CD8-positive, alpha-beta memory T cell (primary cell): Measurements from ENCODE around the gene MRPL53. TPM values are rescaled to one million over a fixed set of nuclear protein-coding genes. Genes with fewer than 3 reads are reported as not detected.
A peak's percentile ranks its signal among the peaks of the same experiment; 100 is the strongest.

ENCODE experiments used
- CTCF ChIA-PET: fragments of 350-600 bp; sonication (Branson Sonifier 250); formaldehyde crosslinking; loops from one replicate; lab custom pipeline; 2021; ENCODE audit warnings: antibody characterized with exemption; lab: Charles Lee
- POLR2A ChIA-PET: fragments of 350-600 bp; sonication (Branson Sonifier 250); formaldehyde crosslinking; loops from one replicate; lab custom pipeline; 2021; ENCODE audit warnings: antibody characterized with exemption; lab: Charles Lee
- DNase-seq, 5 donors: peaks; one replicate each; pipeline versions ENCODE4 v3.0.0 to v3.0.0-alpha.2; 2020 to 2022; ENCODE audit warnings: mixed read lengths in 1 of 5
- H3K27ac ChIP-seq: one replicate; pipeline ENCODE4 v1.7.0; 2013; ENCODE audit warnings: low read depth, mild to moderate bottlenecking, low read length, moderate library complexity
- H3K27me3 ChIP-seq: 2 replicates; pipeline ENCODE4 v1.7.0; 2013; ENCODE audit warnings: low read length, mild to moderate bottlenecking; ENCODE audit not compliant: insufficient read depth, poor library complexity, severe bottlenecking
- H3K36me3 ChIP-seq: 2 replicates; pipeline ENCODE4 v1.7.0; 2013; ENCODE audit warnings: mild to moderate bottlenecking, low read length, moderate library complexity; ENCODE audit not compliant: insufficient read depth
- H3K4me1 ChIP-seq: 2 replicates; pipeline ENCODE4 v1.7.0; 2013; ENCODE audit warnings: mild to moderate bottlenecking, low read length, moderate library complexity; ENCODE audit not compliant: insufficient read depth
- H3K4me3 ChIP-seq: 2 replicates; pipeline ENCODE4 v1.7.0; 2013; ENCODE audit warnings: mild to moderate bottlenecking, low read length
- H3K9me3 ChIP-seq: 2 replicates; pipeline ENCODE4 v1.7.0; 2013; ENCODE audit warnings: mild to moderate bottlenecking, low read length
- H3K27ac Mint-ChIP-seq, 8 donors: one replicate each; pipeline ENCODE4 v1.8.0; 2020 to 2021; ENCODE audit warnings: mixed read lengths in 8 of 8, mild to moderate bottlenecking in 6 of 8, inconsistent platforms in 3 of 8, moderate library complexity in 3 of 8
- H3K27me3 Mint-ChIP-seq, 2 donors: one replicate each; pipeline ENCODE4 v1.8.0; 2020 to 2021; ENCODE audit warnings: mixed read lengths in 2 of 2, mild to moderate bottlenecking in 1 of 2, moderate library complexity in 1 of 2
- H3K36me3 Mint-ChIP-seq, 3 donors: one replicate each; pipeline ENCODE4 v1.8.0; 2020 to 2021; ENCODE audit warnings: mixed read lengths in 3 of 3, inconsistent platforms in 1 of 3, mild to moderate bottlenecking in 1 of 3
- H3K4me1 Mint-ChIP-seq, 3 donors: one replicate each; pipeline ENCODE4 v1.8.0; 2020 to 2021; ENCODE audit warnings: mixed read lengths in 3 of 3, inconsistent platforms in 1 of 3, mild to moderate bottlenecking in 1 of 3
- H3K4me3 Mint-ChIP-seq, 7 donors: one replicate each; pipeline ENCODE4 v1.8.0; 2020 to 2021; ENCODE audit warnings: mixed read lengths in 7 of 7, mild to moderate bottlenecking in 6 of 7, moderate library complexity in 4 of 7, inconsistent platforms in 2 of 7
- H3K9me3 Mint-ChIP-seq, 5 donors: one replicate each; pipeline ENCODE4 v1.8.0; 2020 to 2022; ENCODE audit warnings: mixed read lengths in 5 of 5, mild to moderate bottlenecking in 3 of 5, moderate library complexity in 2 of 5, inconsistent platforms in 1 of 5
- polyA plus RNA-seq: library from polyadenylated mRNA; unstranded; fragments of 300-500 nt; fragmentation: Illumina TruSeq; gene quantifications from one replicate; pipeline ENCODE4 v1.2.3, GENCODE V29; 2021
- total RNA-seq, 2 experiments: library from RNA; stranded (reverse); gene quantifications; one replicate each; pipeline ENCODE4 v1.2.3, GENCODE V29; 2021

Gene MRPL53
- total and polyA plus RNA-seq, 3 experiments from 2014 or later = 108 to 118 (median 115) TPM

GRCh38 chr2:74482801-74483674, 10.6 kb upstream of the MRPL53 start, which contains the start of the genes CCDC142 and TTC31:
Gene CCDC142 (minus strand): TSS chr2:74482998. CDS start chr2:74482837, 161 bp downstream.
Gene TTC31 (plus strand): TSS chr2:74483081. CDS start chr2:74483096, 15 bp downstream.
- peak; percentile 87 to 96 (median 93) for DNase-seq
- Mint-ChIP-seq H3K9me3 (no peaks in the 10 kb centered on the region), H3K27ac (peak within 1 kb of the TSS; percentile 95 to 100 (median 100)), H3K4me3 (peak within 1 kb of the TSS; percentile 98 to 100 (median 100)), H3K4me1 (peaks cover 32 to 56% (median 45%) of the 10 kb centered on the region in 3 donors), H3K27me3 (no peaks in the 10 kb centered on the region), H3K36me3 (peaks cover 0 to 51% (median 9%) of the 10 kb centered on the region in 3 donors)
- ChIA-PET CTCF (interaction anchor here (0.6 to 5.6 kb wide), 27 partner anchors 9 to 234 kb away, joined by 3 to 83 read pairs (median 5); partner anchors contain the start of genes AUP1, DQX1, HTRA2 and INO80B), POLR2A (interaction anchor here (0.6 to 3.9 kb wide), 9 partner anchors 10 to 643 kb away, joined by 3 to 56 read pairs (median 5); partner anchors contain the start of genes AUP1, DQX1, HTRA2 and INO80B)
- Histone ChIP-seq H3K27me3 (no peaks in the 10 kb centered on the region), H3K36me3 (peaks cover 13% of the 10 kb centered on the region), H3K4me3 (peak within 1 kb of the TSS; percentile 99), H3K9me3 (no peaks in the 10 kb centered on the region), H3K27ac (peak within 1 kb of the TSS; percentile 89), H3K4me1 (peaks cover 25% of the 10 kb centered on the region)

DNA sequence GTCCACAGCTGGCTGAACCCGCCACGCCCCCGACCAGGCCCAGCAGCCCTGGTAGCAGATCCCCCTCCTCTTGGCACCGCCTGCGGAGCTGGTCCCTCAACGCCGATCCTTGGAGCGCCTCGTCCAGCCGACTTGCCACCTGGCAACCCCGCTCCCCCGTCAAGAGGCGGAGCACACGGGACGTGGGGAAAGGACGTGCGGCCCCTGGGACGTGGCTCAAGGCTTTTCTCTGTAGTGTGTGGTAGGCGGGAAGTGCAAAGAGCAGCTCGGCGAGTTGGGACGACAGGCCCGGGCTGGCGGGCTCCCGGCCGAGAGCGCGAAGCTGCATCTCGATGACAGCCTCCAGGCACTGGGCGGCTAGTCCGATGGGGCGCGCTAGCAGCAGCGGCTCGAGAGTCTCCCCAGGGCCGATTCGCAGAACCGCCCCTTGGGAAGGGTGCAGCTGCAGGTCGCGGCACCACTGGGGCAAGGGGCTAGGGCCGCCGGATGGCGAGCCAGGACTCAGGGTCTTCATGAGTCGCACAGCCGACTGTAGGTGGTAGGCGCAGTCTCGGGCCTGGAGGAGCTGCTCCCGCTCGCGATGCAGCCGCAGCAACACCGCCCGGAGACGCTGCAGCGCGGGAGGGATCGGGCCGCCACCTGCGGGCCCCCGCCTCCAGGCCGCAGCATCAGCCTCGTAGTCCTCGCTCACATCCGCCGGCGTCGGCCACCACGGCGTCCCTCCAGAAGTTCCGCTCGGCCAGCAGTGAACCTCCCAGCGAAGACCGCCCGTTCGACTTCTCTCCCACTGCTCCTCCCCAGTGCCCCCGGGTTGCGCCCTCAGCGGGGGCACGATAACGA, 9.7 kb upstream of the MRPL53 start:
- Histone ChIP-seq H3K4me3 (peak overlapping the region; percentile 99), H3K27me3 (no peaks in the 10 kb centered on the region), H3K27ac (peak overlapping the region; percentile 89), H3K4me1 (peaks cover 25% of the 10 kb centered on the region), H3K36me3 (peaks cover 11% of the 10 kb centered on the region), H3K9me3 (no peaks in the 10 kb centered on the region)
- peak overlapping the region; percentile 98 to 100 (median 100) for H3K4me3 Mint-ChIP-seq
- peaks cover 0 to 54% (median 9%) of the 10 kb centered on the region in 3 donors for H3K36me3 Mint-ChIP-seq
- CTCF ChIA-PET = interaction anchor here (0.6 to 5.6 kb wide), 22 partner anchors 9 to 233 kb away, joined by 3 to 83 read pairs (median 7); partner anchors contain the start of genes AUP1, DQX1, HTRA2 and INO80B
- H3K27ac Mint-ChIP-seq = peak overlapping the region; percentile 95 to 100 (median 100)
- H3K4me1 Mint-ChIP-seq = peaks cover 32 to 56% (median 45%) of the 10 kb centered on the region in 3 donors
- no peaks in the 10 kb centered on the region for H3K27me3 Mint-ChIP-seq
- POLR2A ChIA-PET = interaction anchor here (0.5 to 3.9 kb wide), 10 partner anchors 10 to 49 kb away, joined by 3 to 56 read pairs (median 8); partner anchors contain the start of genes AUP1, DQX1, HTRA2 and INO80B
- DNase-seq = peak in 3 of 5 donors; percentile 42 to 70 (median 44)
- H3K9me3 Mint-ChIP-seq = no peaks in the 10 kb centered on the region

- H3K9me3 Mint-ChIP-seq = no peaks in the 10 kb centered on the region
- peaks cover 0 to 51% (median 7%) of the 10 kb centered on the region in 3 donors for H3K36me3 Mint-ChIP-seq
- POLR2A ChIA-PET = interaction anchor here (0.5 to 3.9 kb wide), 8 partner anchors 9 to 50 kb away, joined by 3 to 56 read pairs (median 8); partner anchors contain the start of genes INO80B, MOGS, MRPL53 and WBP1
- Histone ChIP-seq H3K4me3 (peak overlapping the region; percentile 99), H3K36me3 (peaks cover 10% of the 10 kb centered on the region), H3K27me3 (no peaks in the 10 kb centered on the region), H3K4me1 (peaks cover 25% of the 10 kb centered on the region), H3K27ac (peak overlapping the region; percentile 89), H3K9me3 (no peaks in the 10 kb centered on the region)
- CTCF ChIA-PET = interaction anchor here (0.8 to 5.6 kb wide), 11 partner anchors 8 to 105 kb away, joined by 3 to 83 read pairs (median 16); partner anchors contain the start of genes AUP1, HTRA2, INO80B and MOGS
- no peak for DNase-seq
- peak overlapping the region; percentile 98 to 100 (median 100) for H3K4me3 Mint-ChIP-seq
- no peaks in the 10 kb centered on the region for H3K27me3 Mint-ChIP-seq
- peaks cover 32 to 52% (median 45%) of the 10 kb centered on the region in 3 donors for H3K4me1 Mint-ChIP-seq
- H3K27ac Mint-ChIP-seq = peak overlapping the region in 1 of 8 donors; percentile 43
Observed at GRCh38 chr2:74481431-74481830, 9.0 kb upstream of the MRPL53 start.

DNA sequence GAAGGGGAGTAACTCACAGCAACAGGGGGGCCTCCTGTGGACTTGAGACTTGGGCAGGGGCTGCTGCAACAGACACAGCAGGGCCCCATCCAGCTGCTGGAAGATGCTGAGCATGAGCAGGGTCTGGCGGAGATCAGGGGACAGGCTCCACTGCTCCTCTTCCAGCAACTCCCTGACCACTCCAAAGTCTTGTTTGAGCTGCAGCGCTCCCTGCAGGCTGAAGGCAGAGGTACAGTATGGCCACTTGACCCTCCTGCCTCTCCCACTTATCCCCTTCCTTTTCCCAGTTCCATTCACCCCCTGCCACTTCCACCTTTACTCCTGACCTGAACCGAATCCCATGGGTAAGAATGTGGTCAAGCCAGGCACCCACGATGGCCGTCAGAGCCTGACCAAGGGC, 2.4 kb upstream of the MRPL53 start:
- Histone ChIP-seq H3K9me3 (no peaks in the 10 kb centered on the region), H3K27ac (no peak overlapping the region), H3K4me3 (no peak overlapping the region), H3K36me3 (peaks cover 9% of the 10 kb centered on the region), H3K4me1 (peaks cover 22% of the 10 kb centered on the region), H3K27me3 (no peaks in the 10 kb centered on the region)
- H3K27me3 Mint-ChIP-seq = peaks cover 0 to 5% of the 10 kb centered on the region in 2 donors
- peak overlapping the region in 3 of 7 donors; percentile 9 to 18 (median 15) for H3K4me3 Mint-ChIP-seq
- H3K36me3 Mint-ChIP-seq = peaks cover 0 to 43% (median 12%) of the 10 kb centered on the region in 3 donors
- no peaks in the 10 kb centered on the region for H3K9me3 Mint-ChIP-seq
- H3K27ac Mint-ChIP-seq = no peak overlapping the region
- ChIA-PET POLR2A (interaction anchor here (1.7 kb wide), 1 partner anchor 16 kb away, joined by 4 read pairs; the partner anchor contains the start of gene WBP1), CTCF (interaction anchor here (1.2 to 4.7 kb wide), 7 partner anchors 8 to 57 kb away, joined by 3 to 49 read pairs (median 4); partner anchors contain the start of genes AUP1, CCDC142, HTRA2 and INO80B)
- DNase-seq = no peak
- peaks cover 25 to 32% (median 31%) of the 10 kb centered on the region in 3 donors for H3K4me1 Mint-ChIP-seq

DNA sequence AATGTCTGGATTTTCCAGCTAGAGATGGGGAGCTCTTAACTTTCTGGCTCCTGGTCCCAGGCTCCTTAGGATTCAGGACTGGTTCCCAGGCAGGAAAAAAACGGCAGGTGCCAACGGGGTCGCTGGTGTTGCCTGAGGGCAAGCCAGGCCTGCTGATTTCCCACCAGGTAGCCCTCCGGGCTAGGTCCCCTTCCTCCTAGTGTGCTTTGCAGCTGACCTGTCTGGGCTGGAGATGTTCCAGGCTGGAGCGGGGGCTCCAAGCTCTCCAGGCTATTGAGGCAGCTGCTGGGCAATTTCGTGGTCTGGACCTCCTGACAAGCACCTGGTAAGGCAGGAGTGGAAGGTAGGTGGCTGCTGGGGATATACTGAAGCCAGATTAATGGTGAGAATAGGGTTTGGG, 2.0 kb upstream of the MRPL53 start:
- H3K4me1 Mint-ChIP-seq = peaks cover 24 to 32% (median 29%) of the 10 kb centered on the region in 3 donors
- no peaks in the 10 kb centered on the region for H3K9me3 Mint-ChIP-seq
- H3K27me3 Mint-ChIP-seq = peaks cover 0 to 5% of the 10 kb centered on the region in 2 donors
- H3K9me3 ChIP-seq = no peaks in the 10 kb centered on the region
- no peak overlapping the region for H3K27ac Mint-ChIP-seq
- H3K4me3 ChIP-seq = no peak overlapping the region
- POLR2A ChIA-PET = interaction anchor here (0.7 to 3.4 kb wide), 3 partner anchors 8 to 16 kb away, joined by 4 to 56 read pairs (median 9); partner anchors contain the start of genes CCDC142, MOGS, TTC31 and WBP1
- no peak for DNase-seq
- peaks cover 22% of the 10 kb centered on the region for H3K4me1 ChIP-seq
- CTCF ChIA-PET = interaction anchor here (1.2 to 4.7 kb wide), 3 partner anchors 8 to 16 kb away, joined by 3 to 49 read pairs (median 4); partner anchors contain the start of genes CCDC142, TTC31 and WBP1
- H3K27me3 ChIP-seq = no peaks in the 10 kb centered on the region
- no peak overlapping the region for H3K27ac ChIP-seq
- H3K4me3 Mint-ChIP-seq = peak overlapping the region in 2 of 7 donors; percentile 42 to 64
- peaks cover 5% of the 10 kb centered on the region for H3K36me3 ChIP-seq
- peaks cover 0 to 40% (median 12%) of the 10 kb centered on the region in 3 donors for H3K36me3 Mint-ChIP-seq

GRCh38 chr2:74472945-74473258, 422 bp upstream of the MRPL53 start:
- POLR2A ChIA-PET = interaction anchor here (0.6 to 3.4 kb wide), 8 partner anchors 10 to 81 kb away, joined by 3 to 56 read pairs (median 4); partner anchors contain the start of genes C2orf81, CCDC142, TTC31 and WBP1
- H3K4me3 Mint-ChIP-seq = peak overlapping the region; percentile 93 to 98 (median 96)

More at GRCh38 chr2:74472945-74473258, 422 bp upstream of the MRPL53 start:
- H3K4me1 ChIP-seq = peaks cover 22% of the 10 kb centered on the region
- no peaks in the 10 kb centered on the region for H3K27me3 ChIP-seq
- Mint-ChIP-seq H3K9me3 (no peaks in the 10 kb centered on the region), H3K4me1 (peaks cover 21 to 27% (median 25%) of the 10 kb centered on the region in 3 donors), H3K36me3 (peaks cover 0 to 37% (median 8%) of the 10 kb centered on the region in 3 donors), H3K27ac (peak overlapping the region; percentile 97 to 100 (median 99)), H3K27me3 (peaks cover 0 to 5% of the 10 kb centered on the region in 2 donors)
- CTCF ChIA-PET = interaction anchor here (1.0 to 4.7 kb wide), 10 partner anchors 10 to 115 kb away, joined by 3 to 49 read pairs (median 4); partner anchors contain the start of genes CCDC142, INO80B, TTC31 and WBP1
- H3K9me3 ChIP-seq = no peaks in the 10 kb centered on the region
- DNase-seq = peak in 1 of 5 donors; percentile 21
- peak overlapping the region; percentile 83 for H3K27ac ChIP-seq
- H3K36me3 ChIP-seq = peaks cover 5% of the 10 kb centered on the region
- peak overlapping the region; percentile 95 for H3K4me3 ChIP-seq
